Activated CD4-positive, alpha-beta T cell treated with anti-CD3 and anti-CD28 coated beads, Interleukin-2, amount 50 U/mL, for 16 hours (primary cell): ENCODE measurements around the gene TNFRSF6B.
A peak's percentile ranks its signal among the peaks of the same experiment; 100 is the strongest.

Experiments used
- DNase-seq: peaks from one replicate; pipeline ENCODE4 v3.0.0-alpha.2; 2020

The TNFRSF6B gene

GRCh38 chr20:63686492-63687321, 9.7 kb upstream of the TNFRSF6B start:
- peak; percentile 26 for DNase-seq

- no peak for DNase-seq
Observed at GRCh38 chr20:63687419-63688178, 8.9 kb upstream of the TNFRSF6B start.

GRCh38 chr20:63688228-63689045, 8.0 kb upstream of the TNFRSF6B start:
- DNase-seq = no peak

- DNase-seq = no peak
Observed at GRCh38 chr20:63689046-63690002, 7.1 kb upstream of the TNFRSF6B start.

- no peak for DNase-seq
Observed at GRCh38 chr20:63690003-63690897, 6.2 kb upstream of the TNFRSF6B start.

GRCh38 chr20:63690898-63691710, 5.3 kb upstream of the TNFRSF6B start:
- DNase-seq = no peak

- DNase-seq = no peak
Observed at GRCh38 chr20:63691711-63692435, 4.6 kb upstream of the TNFRSF6B start.

GRCh38 chr20:63692436-63693082, 3.9 kb upstream of the TNFRSF6B start:
- no peak for DNase-seq

- no peak for DNase-seq
Observed at GRCh38 chr20:63693083-63693732, 3.2 kb upstream of the TNFRSF6B start.

GRCh38 chr20:63693733-63694583, 2.5 kb upstream of the TNFRSF6B start:
- DNase-seq = no peak

- DNase-seq = no peak
Observed at GRCh38 chr20:63694584-63695423, 1.6 kb upstream of the TNFRSF6B start.

- DNase-seq = no peak
Observed at GRCh38 chr20:63695424-63696305, 787 bp upstream of the TNFRSF6B start.

GRCh38 chr20:63696306-63696627, 185 bp upstream of the TNFRSF6B start:
- no peak for DNase-seq

- no peak for DNase-seq
Observed at GRCh38 chr20:63697357-63697867, 960 bp downstream of the TNFRSF6B start.

GRCh38 chr20:63697868-63698545, 1.6 kb downstream of the TNFRSF6B start:
- DNase-seq = no peak
